Sigmoid colon (tissue), 7 donors: ENCODE data around the gene NEUROD1. TPM values are rescaled to one million over a fixed set of nuclear protein-coding genes. Genes with fewer than 3 reads are reported as not detected.

Source experiments
- DNase-seq: peaks from one replicate; pipeline ENCODE4 v3.0.0-alpha.2; 2019
- H3K27ac ChIP-seq, 4 donors: fragments of 200-600 bp; sonication (generic); one replicate each; pipeline ENCODE4 v1.5.1; 2016 to 2019; ENCODE audit warnings: mild to moderate bottlenecking in 1 of 4
- H3K27me3 ChIP-seq, 3 donors: fragments of 200-600 bp; sonication (generic); one replicate each; pipeline ENCODE4 v1.5.1; 2019; ENCODE audit warnings: mild to moderate bottlenecking in 1 of 3
- H3K36me3 ChIP-seq, 4 donors: fragments of 200-600 bp; sonication (generic); one replicate each; pipeline ENCODE4 v1.5.1; 2016 to 2019
- H3K4me1 ChIP-seq, 4 donors: fragments of 200-600 bp; sonication (generic); one replicate each; pipeline ENCODE4 v1.5.1; 2017 to 2019
- H3K4me3 ChIP-seq, 4 donors: fragments of 200-600 bp; sonication (generic); one replicate each; pipeline ENCODE4 v1.5.1; 2017 to 2019; ENCODE audit warnings: mild to moderate bottlenecking in 2 of 4, moderate library complexity in 1 of 4
- H3K9me3 ChIP-seq, 4 donors: fragments of 200-600 bp in 3 of 4; sonication (generic) in 3 of 4; one replicate each; pipeline versions ENCODE4 v1.5.1 to v1.6.1; 2013 to 2019
- EP300 ChIP-seq, 4 donors: sonication (generic); formaldehyde crosslinking; IDR thresholded peaks; one replicate each; pipeline ENCODE4 v1.6.1; 2017; ENCODE audit warnings: antibody characterized with exemption in 4 of 4
- POLR2A ChIP-seq, 2 donors: fragments of 450-650 bp; IDR thresholded peaks; one replicate each; pipeline ENCODE4 v1.6.1; 2016; ENCODE audit warnings: antibody characterized with exemption in 2 of 2, mild to moderate bottlenecking in 2 of 2, moderate library complexity in 2 of 2
- POLR2AphosphoS5 ChIP-seq, 4 donors: sonication (generic); formaldehyde crosslinking; IDR thresholded peaks; one replicate each; pipeline ENCODE4 v1.6.1; 2017; ENCODE audit warnings: antibody characterized with exemption in 4 of 4
- WGBS, 2 donors: extraction: QIAGEN DNeasy Blood & Tissue Kit; methylation state at CpG; one replicate each; pipeline ENCODE4 v1.1.7; 2013; 5-methylcytosine and 5-hydroxymethylcytosine counted together
- intact Hi-C: fragments of 100-400 bp; cut with DNase I; formaldehyde crosslinking; loops from one replicate; pipeline ENCODE4 v1.15.1; 2023
- polyA plus RNA-seq, 3 donors: library from polyadenylated mRNA; stranded (reverse); fragments of 200-250 nt; gene quantifications; one replicate each; pipeline ENCODE4 v1.2.3, GENCODE V29; 2013
- total RNA-seq, 4 donors: library from RNA; depleted of rRNA; stranded (reverse); fragments of >200 nt; gene quantifications; one replicate each; pipeline ENCODE4 v1.1.0, GENCODE V29; 2016
- TF ChIP-seq, protein P1 (sequence below), 4 experiments: fragments of 450-650 bp in 3 of 4; fragments of 200-600 bp in 1 of 4; IDR thresholded peaks; one replicate each; pipeline ENCODE4 v1.5.1; 2016 to 2019; ENCODE audit warnings: antibody characterized with exemption in 4 of 4, mild to moderate bottlenecking in 3 of 4, moderate library complexity in 2 of 4
- donor health status: healthy with polysubstance abuse.
- donor health status: Bipolar disorder and iron deficiency.
- donor health status: healthy.

NEUROD1 gene
- total RNA-seq (not detected), polyA plus RNA-seq (1 to 10 TPM in 2 of 3 donors, under 1 TPM in 1; 0.39 to 3.6 (median 2.3) TPM)

- H3K27me3 ChIP-seq: peaks cover 56 to 95% (median 76%) of the 10 kb centered on the region in 3 donors
- H3K4me1 ChIP-seq: peaks cover 0 to 40% (median 27%) of the 10 kb centered on the region in 4 donors
- H3K9me3 ChIP-seq: no peaks in the 10 kb centered on the region
- intact Hi-C loops: no loop called here
- TF ChIP-seq POLR2A (IDR thresholded peaks at IDR 0.05): no peak
- no peak for TF ChIP-seq POLR2AphosphoS5 (IDR thresholded peaks at IDR 0.05)
- TF ChIP-seq, protein P1, sequence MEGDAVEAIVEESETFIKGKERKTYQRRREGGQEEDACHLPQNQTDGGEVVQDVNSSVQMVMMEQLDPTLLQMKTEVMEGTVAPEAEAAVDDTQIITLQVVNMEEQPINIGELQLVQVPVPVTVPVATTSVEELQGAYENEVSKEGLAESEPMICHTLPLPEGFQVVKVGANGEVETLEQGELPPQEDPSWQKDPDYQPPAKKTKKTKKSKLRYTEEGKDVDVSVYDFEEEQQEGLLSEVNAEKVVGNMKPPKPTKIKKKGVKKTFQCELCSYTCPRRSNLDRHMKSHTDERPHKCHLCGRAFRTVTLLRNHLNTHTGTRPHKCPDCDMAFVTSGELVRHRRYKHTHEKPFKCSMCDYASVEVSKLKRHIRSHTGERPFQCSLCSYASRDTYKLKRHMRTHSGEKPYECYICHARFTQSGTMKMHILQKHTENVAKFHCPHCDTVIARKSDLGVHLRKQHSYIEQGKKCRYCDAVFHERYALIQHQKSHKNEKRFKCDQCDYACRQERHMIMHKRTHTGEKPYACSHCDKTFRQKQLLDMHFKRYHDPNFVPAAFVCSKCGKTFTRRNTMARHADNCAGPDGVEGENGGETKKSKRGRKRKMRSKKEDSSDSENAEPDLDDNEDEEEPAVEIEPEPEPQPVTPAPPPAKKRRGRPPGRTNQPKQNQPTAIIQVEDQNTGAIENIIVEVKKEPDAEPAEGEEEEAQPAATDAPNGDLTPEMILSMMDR (IDR thresholded peaks at IDR 0.05): no peak
- no peak for TF ChIP-seq EP300 (IDR thresholded peaks at IDR 0.05)
- no peaks in the 10 kb centered on the region for H3K36me3 ChIP-seq
- no peak within 1 kb of the TSS for H3K27ac ChIP-seq
- H3K4me3 ChIP-seq: no peak within 1 kb of the TSS
- DNase-seq: no peak
- WGBS, 2 donors: 2 to 10% methylated on average over 45 of the region's 45 CpGs
Observed at GRCh38 chr2:181680055-181680936, at the start of gene NEUROD1. TSS of gene NEUROD1 (minus strand) at chr2:181680517. CDS start at chr2:181678860, 1,657 bp downstream.

- H3K27ac ChIP-seq: no peak overlapping the region
- TF ChIP-seq POLR2A (IDR thresholded peaks at IDR 0.05) (no peak), POLR2AphosphoS5 (IDR thresholded peaks at IDR 0.05) (no peak), EP300 (IDR thresholded peaks at IDR 0.05) (no peak)
- TF ChIP-seq, protein P1 (IDR thresholded peaks at IDR 0.05): no peak
- H3K4me3 ChIP-seq: no peak overlapping the region
- H3K36me3 ChIP-seq: no peaks in the 10 kb centered on the region
- intact Hi-C loops: no loop called here
- H3K4me1 ChIP-seq: no peaks in the 10 kb centered on the region
- no peak for DNase-seq
- WGBS, 2 donors: 84 to 94% methylated on average over 1 of the region's 1 CpG
- H3K27me3 ChIP-seq: no peaks in the 10 kb centered on the region
- no peaks in the 10 kb centered on the region for H3K9me3 ChIP-seq
Observed at GRCh38 chr2:181725476-181725875, 45.2 kb upstream of the NEUROD1 start.

DNA sequence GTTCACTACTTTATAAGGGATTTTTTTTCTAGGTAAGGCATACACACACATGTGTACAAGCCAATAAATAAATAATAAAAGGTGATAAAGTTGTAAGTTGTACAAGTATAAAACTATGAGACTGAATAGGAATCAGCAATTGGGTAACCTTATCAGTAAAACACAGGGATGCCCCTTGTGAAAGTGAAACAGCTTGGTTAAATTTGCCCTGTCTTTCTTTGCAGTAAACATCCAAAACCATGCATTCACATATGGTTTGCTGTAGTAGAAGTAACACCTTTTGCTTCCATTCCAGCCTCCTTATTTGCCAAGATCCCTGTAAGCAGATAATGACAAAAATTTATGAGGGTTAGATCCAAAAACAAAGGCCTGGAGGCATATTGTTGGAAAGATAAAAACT is 44.3 kb upstream of the NEUROD1 start:
- H3K36me3 ChIP-seq: no peaks in the 10 kb centered on the region
- DNase-seq: no peak
- intact Hi-C loops: no loop called here
- no peak overlapping the region for H3K4me3 ChIP-seq
- no peaks in the 10 kb centered on the region for H3K27me3 ChIP-seq
- no peaks in the 10 kb centered on the region for H3K9me3 ChIP-seq
- no peaks in the 10 kb centered on the region for H3K4me1 ChIP-seq
- TF ChIP-seq POLR2A (IDR thresholded peaks at IDR 0.05) (no peak), EP300 (IDR thresholded peaks at IDR 0.05) (no peak), POLR2AphosphoS5 (IDR thresholded peaks at IDR 0.05) (no peak)
- TF ChIP-seq, protein P1 (IDR thresholded peaks at IDR 0.05): no peak
- no peak overlapping the region for H3K27ac ChIP-seq

GRCh38 chr2:181723731-181724130 is 43.4 kb upstream of the NEUROD1 start:
- H3K27ac ChIP-seq: no peak overlapping the region
- TF ChIP-seq EP300 (IDR thresholded peaks at IDR 0.05) (no peak), POLR2AphosphoS5 (IDR thresholded peaks at IDR 0.05) (no peak), POLR2A (IDR thresholded peaks at IDR 0.05) (no peak)
- TF ChIP-seq, protein P1 (IDR thresholded peaks at IDR 0.05): no peak
- intact Hi-C loops: no loop called here
- no peaks in the 10 kb centered on the region for H3K9me3 ChIP-seq
- WGBS, 2 donors: 42 to 46% methylated on average over 2 of the region's 2 CpGs
- no peaks in the 10 kb centered on the region for H3K27me3 ChIP-seq
- no peaks in the 10 kb centered on the region for H3K4me1 ChIP-seq
- DNase-seq: no peak
- H3K36me3 ChIP-seq: no peaks in the 10 kb centered on the region
- H3K4me3 ChIP-seq: no peak overlapping the region
